ENCODE results near the gene CBFB.
"Not testable (repeated sequence)": the region's sequence is repeated elsewhere in the genome, so short reads cannot be mapped to it uniquely, and the experiment has no call there.

CBFB gene

GRCh38 chr16:67115639-67116038, 86.7 kb downstream of the CBFB start:
- DNase-seq (ENCODE audit: low spot score) = no peak
- no peak for TF ChIP-seq CTCF (IDR thresholded peaks at IDR 0.05; ENCODE audit: extremely low read depth, insufficient read depth, missing control alignments)
- in situ Hi-C loops (cut with MboI; ENCODE audit: low pct_unique_long_range_greater_than_20kb, low sequenced_read_pairs, unreplicated experiment) = no loop called here

DNA sequence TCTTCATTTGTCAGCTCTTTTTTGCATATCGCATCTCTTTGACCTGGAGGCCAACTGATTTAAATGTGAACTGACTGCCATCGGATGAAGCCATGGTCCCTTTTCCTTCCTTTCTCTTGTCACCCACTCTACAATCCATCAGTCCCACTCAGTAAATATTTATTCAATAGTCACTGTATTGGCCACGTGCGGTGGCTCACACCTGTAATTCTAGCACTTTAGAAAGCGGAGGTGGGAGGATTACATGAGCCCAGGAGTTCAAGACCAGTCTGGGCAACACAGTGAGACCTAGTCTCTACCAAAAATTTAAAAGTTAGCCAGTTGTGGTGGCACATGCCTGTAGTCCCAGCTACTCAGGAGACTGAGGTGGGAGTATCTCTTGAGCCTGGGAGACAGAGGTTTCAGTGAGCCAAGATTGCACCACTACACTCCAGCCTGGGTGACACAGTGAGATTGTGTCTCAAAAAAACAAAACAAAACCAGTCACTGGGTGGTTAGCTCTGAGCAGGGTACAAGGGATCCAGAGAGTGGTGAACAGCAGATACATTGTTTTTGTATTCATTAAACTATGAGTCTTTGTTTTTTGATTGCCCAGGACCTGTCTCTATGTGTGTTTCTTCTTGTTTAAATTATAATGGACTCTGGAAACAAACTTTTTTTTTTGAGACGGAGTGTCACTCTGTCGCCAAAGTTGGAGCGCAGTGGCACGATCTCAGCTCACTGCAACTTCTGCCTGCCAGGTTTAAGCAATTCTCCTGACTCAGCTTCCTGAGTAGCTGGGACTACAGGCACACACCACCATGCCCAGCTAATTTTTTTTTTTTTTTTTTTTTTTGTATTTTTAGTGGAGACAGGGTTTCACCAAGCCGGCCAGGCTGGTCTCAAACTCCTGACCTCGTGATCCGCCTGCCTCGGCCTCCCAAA, 87.7 kb downstream of the CBFB start:
- in situ Hi-C loops (cut with MboI; ENCODE audit: low pct_unique_long_range_greater_than_20kb, low sequenced_read_pairs, unreplicated experiment) = no loop called here
- DNase-seq (ENCODE audit: low spot score) = no peak
- TF ChIP-seq CTCF (IDR thresholded peaks at IDR 0.05; ENCODE audit: extremely low read depth, insufficient read depth, missing control alignments) = no peak

GRCh38 chr16:67117716-67118115, 88.8 kb downstream of the CBFB start:
- TF ChIP-seq CTCF (IDR thresholded peaks at IDR 0.05; ENCODE audit: extremely low read depth, insufficient read depth, missing control alignments) = no peak
- in situ Hi-C loops (cut with MboI; ENCODE audit: low pct_unique_long_range_greater_than_20kb, low sequenced_read_pairs, unreplicated experiment) = no loop called here
- DNase-seq (ENCODE audit: low spot score) = no peak

DNA sequence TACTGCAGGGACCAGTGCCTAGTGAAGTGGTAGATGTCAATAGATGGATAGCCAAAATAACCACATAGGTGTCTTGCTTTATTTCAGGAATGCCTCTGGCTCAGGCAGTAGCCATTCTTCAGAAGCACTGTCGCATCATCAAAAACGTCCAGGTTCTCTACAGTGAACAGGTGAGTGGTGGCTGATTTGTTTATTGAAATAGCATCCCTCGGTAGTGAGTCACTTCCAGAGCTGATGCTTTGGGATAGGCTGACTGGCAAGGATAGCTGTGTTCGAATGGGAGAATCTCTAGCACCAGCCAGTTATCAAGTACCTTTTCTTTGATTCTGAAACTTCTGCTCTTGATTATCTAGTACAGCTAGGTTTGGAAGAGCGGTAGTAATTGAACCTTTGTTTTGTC, 91.1 kb downstream of the CBFB start:
- DNase-seq (ENCODE audit: low spot score) = no peak

GRCh38 chr16:67122799-67123198, 93.8 kb downstream of the CBFB start:
- DNase-seq (ENCODE audit: low spot score); in situ Hi-C loops (cut with MboI; ENCODE audit: low pct_unique_long_range_greater_than_20kb, low sequenced_read_pairs, unreplicated experiment): not testable (repeated sequence)

More for the DNA sequence above, 91.1 kb downstream of the CBFB start:
- TF ChIP-seq CTCF (IDR thresholded peaks at IDR 0.05; ENCODE audit: extremely low read depth, insufficient read depth, missing control alignments) = no peak
- in situ Hi-C loops (cut with MboI; ENCODE audit: low pct_unique_long_range_greater_than_20kb, low sequenced_read_pairs, unreplicated experiment) = no loop called here

DNA sequence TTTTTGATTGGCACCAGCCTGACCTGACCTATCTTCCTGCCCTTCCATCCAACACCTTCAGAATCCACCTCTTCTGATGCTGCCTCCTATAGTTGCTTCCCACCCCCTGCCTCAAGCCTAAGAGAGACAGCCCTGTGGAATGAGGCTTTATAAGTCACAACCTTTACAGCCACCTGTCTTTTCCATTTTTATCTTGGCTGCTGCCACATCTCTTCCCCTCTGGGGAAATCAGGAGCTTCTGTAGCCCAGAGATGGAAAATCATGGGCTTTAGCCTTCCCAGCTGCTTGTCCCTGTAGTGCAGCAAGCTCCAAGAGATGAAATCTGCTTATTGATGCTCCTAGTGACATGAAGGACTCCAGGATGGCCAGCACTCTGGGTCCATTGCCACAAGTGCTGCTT, 99.5 kb downstream of the CBFB start:
- TF ChIP-seq CTCF (IDR thresholded peaks at IDR 0.05; ENCODE audit: extremely low read depth, insufficient read depth, missing control alignments) = no peak
- in situ Hi-C loops (cut with MboI; ENCODE audit: low pct_unique_long_range_greater_than_20kb, low sequenced_read_pairs, unreplicated experiment) = no loop called here
- DNase-seq (ENCODE audit: low spot score) = no peak

DNA sequence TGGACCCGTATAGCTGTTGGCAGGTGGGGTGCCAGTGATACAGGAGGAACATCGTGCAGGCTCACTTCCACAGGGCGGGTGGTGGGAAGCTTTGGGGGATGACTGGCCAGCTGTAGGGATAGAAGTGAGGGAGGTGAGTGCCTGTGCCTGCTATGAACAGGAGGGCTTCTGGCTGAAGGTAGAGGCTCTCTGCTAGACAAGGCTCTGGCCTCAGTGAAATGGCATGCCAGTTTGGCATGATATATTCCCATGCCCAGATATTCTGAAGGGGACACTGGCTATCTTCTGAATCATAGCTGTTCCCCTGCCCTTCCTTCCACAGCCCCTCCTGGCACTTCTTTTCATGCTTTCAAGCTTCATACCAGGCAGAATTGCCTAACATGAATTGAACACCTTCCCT, 99.9 kb downstream of the CBFB start:
- no peak for DNase-seq (ENCODE audit: low spot score)
- TF ChIP-seq CTCF (IDR thresholded peaks at IDR 0.05; ENCODE audit: extremely low read depth, insufficient read depth, missing control alignments) = no peak
- in situ Hi-C loops (cut with MboI; ENCODE audit: low pct_unique_long_range_greater_than_20kb, low sequenced_read_pairs, unreplicated experiment) = no loop called here
